HEK293 (cell line): ENCODE measurements around the gene MRPL36.

Experiments
- CTCF ChIA-PET: fragments of 350-600 bp; formaldehyde crosslinking; extraction: SDS; loops from one replicate; lab custom pipeline; 2021; ENCODE audit warnings: antibody characterized with exemption; lab: Yijun Ruan, JAX
- POLR2A ChIA-PET: fragments of 300-600 bp; formaldehyde crosslinking; extraction: SDS; loops from one replicate; lab custom pipeline; 2020; ENCODE audit warnings: antibody characterized with exemption, inconsistent platforms; lab: Yijun Ruan, JAX
- H3K27ac ChIP-seq: fragments of 200-500 bp; sonication (Bioruptor generic); 2 replicates; pipeline ENCODE4 v1.5.1; 2014; ENCODE audit warnings: low read depth, low read length, control low read depth, inconsistent platforms; ENCODE audit errors: extremely low read depth
- H3K36me3 ChIP-seq, 2 experiments: fragments of 200-500 bp in 1 of 2; sonication (Bioruptor generic) in 1 of 2; 1 replicate in 1 of 2; 2 replicates in 1 of 2; pipeline ENCODE4 v1.5.1; 2014 to 2017; ENCODE audit warnings: inconsistent platforms in 2 of 2, low read length in 2 of 2; ENCODE audit not compliant: control insufficient read depth in 2 of 2, insufficient read depth in 1 of 2
- H3K4me1 ChIP-seq: fragments of 200-500 bp; sonication (Bioruptor generic); 2 replicates; pipeline ENCODE4 v1.5.1; 2014; ENCODE audit warnings: mild to moderate bottlenecking, low read length, inconsistent platforms; ENCODE audit not compliant: control insufficient read depth, insufficient read depth
- H3K4me3 ChIP-seq: 2 replicates; pipeline ENCODE4 v1.5.1; 2011; ENCODE audit warnings: low read depth, mild to moderate bottlenecking, control low read depth, low read length, moderate library complexity
- H3K9me3 ChIP-seq: fragments of 200-500 bp; sonication (Bioruptor generic); 2 replicates; pipeline ENCODE4 v1.5.1; 2014; ENCODE audit warnings: low read depth, low read length, inconsistent platforms; ENCODE audit not compliant: control insufficient read depth, insufficient read depth
- BCL11B ChIP-seq: fragments of 450-650 bp; formaldehyde crosslinking; IDR thresholded peaks from 2 replicates; pipeline ENCODE4 v1.5.1; 2016; ENCODE audit warnings: low read depth, missing biosample characterization, missing genetic modification characterization
- KLF16 ChIP-seq: fragments of 450-650 bp; formaldehyde crosslinking; IDR thresholded peaks from 2 replicates; pipeline ENCODE4 v1.5.1; 2017; ENCODE audit warnings: missing biosample characterization, missing genetic modification characterization
- KLF7 ChIP-seq: fragments of 450-650 bp; formaldehyde crosslinking; IDR thresholded peaks from 2 replicates; pipeline ENCODE4 v1.5.1; 2016; ENCODE audit warnings: missing biosample characterization, missing genetic modification characterization, borderline replicate concordance
- MYNN ChIP-seq: fragments of 450-650 bp; formaldehyde crosslinking; IDR thresholded peaks from 2 replicates; pipeline ENCODE4 v1.5.1; 2016; ENCODE audit warnings: missing biosample characterization, missing genetic modification characterization, borderline replicate concordance
- ZFP37 ChIP-seq: fragments of 450-650 bp; formaldehyde crosslinking; IDR thresholded peaks from 2 replicates; pipeline ENCODE4 v1.5.1; 2016; ENCODE audit warnings: missing biosample characterization, missing genetic modification characterization
- ZFP69B ChIP-seq: fragments of 450-650 bp; formaldehyde crosslinking; IDR thresholded peaks from 2 replicates; pipeline ENCODE4 v1.5.1; 2016; ENCODE audit warnings: missing biosample characterization, missing genetic modification characterization
- ZNF157 ChIP-seq: fragments of 450-650 bp; formaldehyde crosslinking; IDR thresholded peaks from 2 replicates; pipeline ENCODE4 v1.5.1; 2016; ENCODE audit warnings: missing biosample characterization, missing genetic modification characterization
- ZNF19 ChIP-seq: fragments of 450-650 bp; formaldehyde crosslinking; IDR thresholded peaks from 2 replicates; pipeline ENCODE4; 2016; ENCODE audit warnings: missing biosample characterization, missing genetic modification characterization, low read depth
- ZNF211 ChIP-seq: fragments of 450-650 bp; formaldehyde crosslinking; IDR thresholded peaks from 2 replicates; pipeline ENCODE4 v1.5.1; 2016; ENCODE audit warnings: low read depth, missing biosample characterization, missing genetic modification characterization
- ZNF214 ChIP-seq: fragments of 450-650 bp; formaldehyde crosslinking; IDR thresholded peaks from 2 replicates; pipeline ENCODE4 v1.5.1; 2017; ENCODE audit warnings: missing biosample characterization, mild to moderate bottlenecking, missing genetic modification characterization, borderline replicate concordance
- ZNF335 ChIP-seq: fragments of 450-650 bp; formaldehyde crosslinking; conservative IDR thresholded peaks from 2 replicates; pipeline ENCODE4 v1.5.1; 2016; ENCODE audit warnings: missing biosample characterization, missing genetic modification characterization
- ZNF354C ChIP-seq: fragments of 450-650 bp; formaldehyde crosslinking; IDR thresholded peaks from 2 replicates; pipeline ENCODE4 v1.5.1; 2016; ENCODE audit warnings: missing biosample characterization, missing genetic modification characterization, low read depth, borderline replicate concordance
- ZNF404 ChIP-seq: fragments of 450-650 bp; formaldehyde crosslinking; IDR thresholded peaks from 2 replicates; pipeline ENCODE4 v1.5.1; 2017; ENCODE audit warnings: missing biosample characterization, missing genetic modification characterization
- ZNF416 ChIP-seq: fragments of 450-650 bp; formaldehyde crosslinking; IDR thresholded peaks from 2 replicates; pipeline ENCODE4 v1.5.1; 2016; ENCODE audit warnings: missing biosample characterization, missing genetic modification characterization
- ZNF670 ChIP-seq: fragments of 450-650 bp; formaldehyde crosslinking; IDR thresholded peaks from 2 replicates; pipeline ENCODE4 v1.5.1; 2016; ENCODE audit warnings: missing biosample characterization, missing genetic modification characterization, low read depth
- ZNF747 ChIP-seq: fragments of 450-650 bp; formaldehyde crosslinking; IDR thresholded peaks from 2 replicates; pipeline ENCODE4 v1.5.1; 2016; ENCODE audit warnings: missing biosample characterization, missing genetic modification characterization
- ZNF776 ChIP-seq: fragments of 450-650 bp; formaldehyde crosslinking; IDR thresholded peaks from 2 replicates; pipeline ENCODE4 v1.5.0; 2017; ENCODE audit warnings: missing biosample characterization, missing genetic modification characterization, borderline replicate concordance
- ZNF792 ChIP-seq: fragments of 450-650 bp; formaldehyde crosslinking; IDR thresholded peaks from 2 replicates; pipeline ENCODE4 v1.5.1; 2016; ENCODE audit warnings: missing biosample characterization, missing genetic modification characterization
- TF ChIP-seq, protein P1 (sequence below): fragments of 450-650 bp; formaldehyde crosslinking; IDR thresholded peaks from 2 replicates; pipeline ENCODE4 v1.5.1; 2016; ENCODE audit warnings: missing biosample characterization, missing genetic modification characterization
- TF ChIP-seq, protein P2 (sequence below): fragments of 450-650 bp; formaldehyde crosslinking; IDR thresholded peaks from 2 replicates; pipeline ENCODE4 v1.5.1; 2016; ENCODE audit warnings: missing biosample characterization, missing genetic modification characterization
- TF ChIP-seq, protein P3 (sequence below): fragments of 450-650 bp; formaldehyde crosslinking; IDR thresholded peaks from 2 replicates; pipeline ENCODE4 v1.5.1; 2016; ENCODE audit warnings: missing biosample characterization, missing genetic modification characterization
- TF ChIP-seq, protein P4 (sequence below): fragments of 450-650 bp; formaldehyde crosslinking; conservative IDR thresholded peaks from 2 replicates; pipeline ENCODE4 v1.5.1; 2016; ENCODE audit warnings: low read depth, missing biosample characterization, missing genetic modification characterization
- TF ChIP-seq, protein P5 (sequence below): fragments of 450-650 bp; formaldehyde crosslinking; IDR thresholded peaks from 2 replicates; pipeline ENCODE4 v1.5.1; 2016; ENCODE audit warnings: missing biosample characterization, missing genetic modification characterization

Gene MRPL36

DNA sequence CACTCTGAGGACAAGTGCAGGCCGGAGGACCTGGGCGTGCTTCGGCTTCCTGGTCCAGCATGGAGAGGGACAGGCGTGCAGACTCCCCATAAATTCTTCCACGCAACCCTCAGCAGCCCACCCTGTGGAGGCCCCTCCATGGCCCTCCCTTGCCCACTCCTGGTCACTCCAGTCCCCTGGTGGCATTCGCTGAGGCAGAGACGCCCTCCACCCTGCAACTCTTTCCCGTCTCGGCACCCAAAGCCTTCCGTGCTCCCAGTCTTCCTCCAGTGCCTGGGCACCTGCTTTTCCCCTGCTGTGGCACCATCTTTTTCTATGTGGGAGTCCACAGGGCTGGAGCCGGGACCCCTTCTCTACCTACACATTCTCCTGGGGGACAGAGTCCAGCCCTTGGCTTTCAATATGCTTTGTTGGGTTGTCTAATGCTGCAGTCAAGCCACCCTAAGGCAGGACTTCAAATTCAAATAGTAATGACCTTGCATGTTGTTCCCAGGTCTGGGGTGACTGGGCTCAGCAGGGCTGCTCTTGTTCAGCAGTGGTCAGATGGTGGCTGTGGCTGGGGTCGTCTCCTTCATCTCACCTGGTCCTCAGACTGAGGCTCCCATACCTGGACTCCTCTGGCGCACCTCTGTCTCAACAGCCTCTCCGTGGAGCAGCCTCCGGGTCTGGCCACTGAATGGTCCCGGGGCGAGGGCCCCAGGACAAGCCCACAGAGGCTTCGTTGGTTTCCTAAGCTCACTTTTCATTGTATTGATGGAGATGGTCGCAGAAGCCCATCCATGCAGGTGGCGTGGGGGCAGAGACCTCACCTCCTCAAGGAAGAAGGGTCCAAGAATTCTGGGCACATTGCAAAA lies 15.2 kb downstream of the MRPL36 start:
- no peak for TF ChIP-seq MYNN (tag by site-specific recombination)
- TF ChIP-seq ZNF214 (tag by site-specific recombination), result no peak
- TF ChIP-seq ZNF670 (tag by site-specific recombination), result no peak
- no peak for TF ChIP-seq ZNF19 (tag by site-specific recombination)
- TF ChIP-seq ZNF776 (tag by site-specific recombination), result no peak
- TF ChIP-seq ZNF792 (tag by site-specific recombination), result no peak
- TF ChIP-seq, protein P1, sequence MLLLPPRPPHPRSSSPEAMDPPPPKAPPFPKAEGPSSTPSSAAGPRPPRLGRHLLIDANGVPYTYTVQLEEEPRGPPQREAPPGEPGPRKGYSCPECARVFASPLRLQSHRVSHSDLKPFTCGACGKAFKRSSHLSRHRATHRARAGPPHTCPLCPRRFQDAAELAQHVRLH (tag by site-specific recombination), result no peak
- TF ChIP-seq ZFP69B (tag by site-specific recombination), result no peak
- TF ChIP-seq ZNF335 (tag by site-specific recombination), result no peak
- TF ChIP-seq ZFP37 (tag by site-specific recombination), result no peak
- no peak for TF ChIP-seq ZNF211 (tag by site-specific recombination)
- TF ChIP-seq, protein P2, sequence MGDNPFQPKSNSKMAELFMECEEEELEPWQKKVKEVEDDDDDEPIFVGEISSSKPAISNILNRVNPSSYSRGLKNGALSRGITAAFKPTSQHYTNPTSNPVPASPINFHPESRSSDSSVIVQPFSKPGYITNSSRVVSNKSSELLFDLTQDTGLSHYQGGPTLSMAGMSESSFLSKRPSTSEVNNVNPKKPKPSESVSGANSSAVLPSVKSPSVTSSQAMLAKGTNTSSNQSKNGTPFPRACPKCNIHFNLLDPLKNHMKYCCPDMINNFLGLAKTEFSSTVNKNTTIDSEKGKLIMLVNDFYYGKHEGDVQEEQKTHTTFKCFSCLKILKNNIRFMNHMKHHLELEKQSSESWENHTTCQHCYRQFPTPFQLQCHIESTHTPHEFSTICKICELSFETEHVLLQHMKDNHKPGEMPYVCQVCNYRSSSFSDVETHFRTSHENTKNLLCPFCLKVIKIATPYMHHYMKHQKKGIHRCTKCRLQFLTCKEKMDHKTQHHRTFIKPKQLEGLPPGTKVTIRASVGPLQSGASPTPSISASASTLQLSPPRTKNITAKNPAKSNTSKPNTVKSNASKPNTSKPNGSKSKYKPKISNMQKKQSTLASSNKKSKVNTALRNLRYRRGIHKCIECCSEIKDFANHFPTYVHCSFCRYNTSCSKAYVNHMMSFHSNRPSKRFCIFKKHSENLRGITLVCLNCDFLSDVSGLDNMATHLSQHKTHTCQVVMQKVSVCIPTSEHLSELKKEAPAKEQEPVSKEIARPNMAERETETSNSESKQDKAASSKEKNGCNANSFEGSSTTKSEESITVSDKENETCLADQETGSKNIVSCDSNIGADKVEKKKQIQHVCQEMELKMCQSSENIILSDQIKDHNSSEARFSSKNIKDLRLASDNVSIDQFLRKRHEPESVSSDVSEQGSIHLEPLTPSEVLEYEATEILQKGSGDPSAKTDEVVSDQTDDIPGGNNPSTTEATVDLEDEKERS (tag by site-specific recombination), result no peak
- Histone ChIP-seq H3K36me3 (no peaks in the 10 kb centered on the region), H3K9me3 (no peaks in the 10 kb centered on the region), H3K27ac (no peak overlapping the region), H3K4me3 (no peak overlapping the region), H3K4me1 (peaks cover 11% of the 10 kb centered on the region)
- ChIA-PET CTCF (interaction anchor here (1.8 kb wide), 1 partner anchor 21 kb away, joined by 5 read pairs; no protein-coding TSS in a partner anchor), POLR2A (no interaction called here)

DNA sequence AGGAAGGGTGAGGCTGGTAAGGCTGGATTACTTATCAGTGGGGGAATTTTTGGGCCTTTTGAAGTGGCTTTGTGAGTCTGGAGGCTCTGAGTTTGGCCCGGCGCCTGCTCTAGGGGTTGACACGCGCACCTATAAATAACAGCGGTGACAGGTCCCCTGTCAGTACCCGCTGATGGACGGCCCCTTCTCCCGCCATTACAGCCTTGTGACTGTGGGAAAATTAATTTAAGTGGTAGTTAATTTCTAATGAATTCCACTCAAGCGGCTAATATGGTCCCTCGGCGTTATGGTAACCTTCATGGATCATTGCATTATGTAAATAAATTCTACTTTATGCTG lies 16.5 kb downstream of the MRPL36 start:
- H3K4me1 ChIP-seq, result peaks cover 11% of the 10 kb centered on the region
- H3K9me3 ChIP-seq, result no peaks in the 10 kb centered on the region
- no peak overlapping the region for H3K4me3 ChIP-seq
- ChIA-PET POLR2A (no interaction called here), CTCF (interaction anchor here (0.8 kb wide), 1 partner anchor 847 kb away, joined by 3 read pairs; no protein-coding TSS in a partner anchor)
- H3K27ac ChIP-seq, result no peak overlapping the region
- no peaks in the 10 kb centered on the region for H3K36me3 ChIP-seq
- TF ChIP-seq, protein P3, sequence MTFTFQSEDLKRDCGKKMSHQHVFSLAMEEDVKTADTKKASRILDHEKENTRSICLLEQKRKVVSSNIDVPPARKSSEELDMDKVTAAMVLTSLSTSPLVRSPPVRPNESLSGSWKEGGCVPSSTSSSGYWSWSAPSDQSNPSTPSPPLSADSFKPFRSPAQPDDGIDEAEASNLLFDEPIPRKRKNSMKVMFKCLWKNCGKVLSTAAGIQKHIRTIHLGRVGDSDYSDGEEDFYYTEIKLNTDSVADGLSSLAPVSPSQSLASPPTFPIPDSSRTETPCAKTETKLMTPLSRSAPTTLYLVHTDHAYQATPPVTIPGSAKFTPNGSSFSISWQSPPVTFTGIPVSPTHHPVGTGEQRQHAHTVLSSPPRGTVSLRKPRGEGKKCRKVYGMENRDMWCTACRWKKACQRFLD, result no peak
- TF ChIP-seq KLF7 (tag by site-specific recombination), result no peak
- TF ChIP-seq ZNF157 (tag by site-specific recombination), result no peak
- TF ChIP-seq KLF16 (tag by site-specific recombination), result no peak
- TF ChIP-seq ZNF354C, result no peak
- no peak for TF ChIP-seq ZNF416 (tag by site-specific recombination)
- no peak for TF ChIP-seq BCL11B (tag by site-specific recombination)
- TF ChIP-seq, protein P1 (tag by site-specific recombination), result no peak
- TF ChIP-seq, protein P4, sequence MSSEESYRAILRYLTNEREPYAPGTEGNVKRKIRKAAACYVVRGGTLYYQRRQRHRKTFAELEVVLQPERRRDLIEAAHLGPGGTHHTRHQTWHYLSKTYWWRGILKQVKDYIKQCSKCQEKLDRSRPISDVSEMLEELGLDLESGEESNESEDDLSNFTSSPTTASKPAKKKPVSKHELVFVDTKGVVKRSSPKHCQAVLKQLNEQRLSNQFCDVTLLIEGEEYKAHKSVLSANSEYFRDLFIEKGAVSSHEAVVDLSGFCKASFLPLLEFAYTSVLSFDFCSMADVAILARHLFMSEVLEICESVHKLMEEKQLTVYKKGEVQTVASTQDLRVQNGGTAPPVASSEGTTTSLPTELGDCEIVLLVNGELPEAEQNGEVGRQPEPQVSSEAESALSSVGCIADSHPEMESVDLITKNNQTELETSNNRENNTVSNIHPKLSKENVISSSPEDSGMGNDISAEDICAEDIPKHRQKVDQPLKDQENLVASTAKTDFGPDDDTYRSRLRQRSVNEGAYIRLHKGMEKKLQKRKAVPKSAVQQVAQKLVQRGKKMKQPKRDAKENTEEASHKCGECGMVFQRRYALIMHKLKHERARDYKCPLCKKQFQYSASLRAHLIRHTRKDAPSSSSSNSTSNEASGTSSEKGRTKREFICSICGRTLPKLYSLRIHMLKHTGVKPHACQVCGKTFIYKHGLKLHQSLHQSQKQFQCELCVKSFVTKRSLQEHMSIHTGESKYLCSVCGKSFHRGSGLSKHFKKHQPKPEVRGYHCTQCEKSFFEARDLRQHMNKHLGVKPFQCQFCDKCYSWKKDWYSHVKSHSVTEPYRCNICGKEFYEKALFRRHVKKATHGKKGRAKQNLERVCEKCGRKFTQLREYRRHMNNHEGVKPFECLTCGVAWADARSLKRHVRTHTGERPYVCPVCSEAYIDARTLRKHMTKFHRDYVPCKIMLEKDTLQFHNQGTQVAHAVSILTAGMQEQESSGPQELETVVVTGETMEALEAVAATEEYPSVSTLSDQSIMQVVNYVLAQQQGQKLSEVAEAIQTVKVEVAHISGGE (tag by site-specific recombination), result no peak
- TF ChIP-seq ZNF404 (tag by site-specific recombination), result no peak
- no peak for TF ChIP-seq ZNF747 (tag by site-specific recombination)
- TF ChIP-seq, protein P5, sequence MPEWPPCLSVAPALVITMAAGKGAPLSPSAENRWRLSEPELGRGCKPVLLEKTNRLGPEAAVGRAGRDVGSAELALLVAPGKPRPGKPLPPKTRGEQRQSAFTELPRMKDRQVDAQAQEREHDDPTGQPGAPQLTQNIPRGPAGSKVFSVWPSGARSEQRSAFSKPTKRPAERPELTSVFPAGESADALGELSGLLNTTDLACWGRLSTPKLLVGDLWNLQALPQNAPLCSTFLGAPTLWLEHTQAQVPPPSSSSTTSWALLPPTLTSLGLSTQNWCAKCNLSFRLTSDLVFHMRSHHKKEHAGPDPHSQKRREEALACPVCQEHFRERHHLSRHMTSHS, result no peak
